PC-3 (cell line): Measurements from ENCODE around the gene NUTF2. TPM values are rescaled to one million over a fixed set of nuclear protein-coding genes. Genes with fewer than 3 reads are reported as not detected.
A peak's percentile ranks its signal among the peaks of the same experiment; 100 is the strongest.

Experiments
- ATAC-seq: fragments of 200-7000 bp; cut with Tn5 transposase; 2 replicates; pipeline ENCODE4 v1.9.1; 2020; ENCODE audit warnings: mild to moderate bottlenecking, moderate library complexity
- BruUV-seq: library from RNA; stranded (reverse); fragments of 400-500 nt; replicated peaks from 2 replicates; lab custom pipeline; 2021; lab: Mats Ljungman, UMichigan
- CTCF ChIA-PET: fragments of 300-600 bp; sonication (Branson Sonifier 250); formaldehyde crosslinking; loops from one replicate; lab custom pipeline; 2022; ENCODE audit warnings: antibody characterized with exemption; lab: Charles Lee
- POLR2A ChIA-PET: fragments of 300-600 bp; sonication (Branson Sonifier 250); formaldehyde crosslinking; loops from one replicate; lab custom pipeline; 2022; ENCODE audit warnings: antibody characterized with exemption; ENCODE audit not compliant: unreplicated experiment; lab: Charles Lee
- DNase-seq: peaks from one replicate; pipeline ENCODE4 v3.0.0-alpha.2; 2015
- H2AFZ ChIP-seq: fragments of 300-600 bp; sonication (generic); 2 replicates; pipeline ENCODE4 v1.6.0; 2016; ENCODE audit warnings: antibody characterized with exemption, low read length
- H3F3A ChIP-seq: fragments of 300-600 bp; sonication (generic); one replicate; pipeline ENCODE4 v1.6.0; 2017; ENCODE audit warnings: antibody characterized with exemption, low read length, control low read depth, mild to moderate bottlenecking; ENCODE audit not compliant: unreplicated experiment
- H3K27ac ChIP-seq: fragments of 300-600 bp; sonication (generic); 2 replicates; pipeline ENCODE4 v1.5.1; 2016; ENCODE audit warnings: mild to moderate bottlenecking, low read length
- H3K27me3 ChIP-seq: fragments of 300-600 bp; sonication (generic); 2 replicates; pipeline ENCODE4 v1.6.1; 2016; ENCODE audit warnings: low read length, mixed read lengths
- H3K36me3 ChIP-seq: fragments of 300-600 bp; sonication (generic); 2 replicates; pipeline ENCODE4 v1.6.1; 2016; ENCODE audit warnings: low read depth, mixed run types, low read length, mixed read lengths
- H3K4me1 ChIP-seq: fragments of 300-600 bp; sonication (generic); 2 replicates; pipeline ENCODE4 v1.5.1; 2016; ENCODE audit warnings: low read length; ENCODE audit not compliant: insufficient read depth
- H3K4me2 ChIP-seq: fragments of 300-600 bp; sonication (generic); 2 replicates; pipeline ENCODE4 v1.6.0; 2016; ENCODE audit warnings: low read length
- H3K4me3 ChIP-seq: fragments of 300-600 bp; sonication (generic); 2 replicates; pipeline ENCODE4 v1.5.1; 2016; ENCODE audit warnings: mild to moderate bottlenecking, low read length, mixed read lengths
- H3K79me2 ChIP-seq: fragments of 300-600 bp; sonication (generic); 2 replicates; pipeline ENCODE4 v1.6.1; 2017; ENCODE audit warnings: low read length, mixed read lengths
- H3K9ac ChIP-seq: fragments of 300-600 bp; sonication (generic); 2 replicates; pipeline ENCODE4 v1.6.0; 2016; ENCODE audit warnings: mild to moderate bottlenecking, low read length
- H3K9me2 ChIP-seq: fragments of 300-600 bp; sonication (generic); replicated peaks from 2 replicates; pipeline ENCODE4 v1.6.1; 2016; ENCODE audit warnings: mixed run types, low read length, mixed read lengths
- H3K9me3 ChIP-seq: fragments of 300-600 bp; sonication (generic); 2 replicates; pipeline ENCODE4 v1.6.1; 2016; ENCODE audit warnings: low read length, mixed read lengths
- H4K20me1 ChIP-seq: fragments of 300-600 bp; sonication (generic); 2 replicates; pipeline ENCODE4 v1.6.1; 2016; ENCODE audit warnings: low read length, mixed read lengths
- EZH2 ChIP-seq: fragments of 300-600 bp; sonication (generic); IDR thresholded peaks from one replicate; pipeline ENCODE4 v1.6.1; 2017; ENCODE audit warnings: antibody characterized with exemption, mild to moderate bottlenecking, low read length; ENCODE audit not compliant: unreplicated experiment
- EZH2phosphoT487 ChIP-seq: fragments of 300-600 bp; sonication (generic); IDR thresholded peaks from 2 replicates; pipeline ENCODE4 v1.6.1; 2018; ENCODE audit warnings: mild to moderate bottlenecking, antibody characterized with exemption, low read length, borderline replicate concordance
- intact Hi-C: fragments of 100-400 bp; cut with micrococcal nuclease; formaldehyde crosslinking; loops from 2 replicates; pipeline ENCODE4 v1.9.0; 2023
- total RNA-seq: library from RNA; depleted of rRNA; stranded (reverse); fragments of >200 nt; gene quantifications from 2 replicates; pipeline ENCODE4 v1.2.3, GENCODE V29; 2014
- TF ChIP-seq, protein P1 (sequence below): fragments of 300-600 bp; sonication (generic); conservative IDR thresholded peaks from 2 replicates; pipeline ENCODE4 v1.5.1; 2017; ENCODE audit warnings: antibody characterized with exemption, low read depth, mild to moderate bottlenecking, low read length

NUTF2 gene
- total RNA-seq, 1 experiment from 2014 or later, result 167 TPM

DNA sequence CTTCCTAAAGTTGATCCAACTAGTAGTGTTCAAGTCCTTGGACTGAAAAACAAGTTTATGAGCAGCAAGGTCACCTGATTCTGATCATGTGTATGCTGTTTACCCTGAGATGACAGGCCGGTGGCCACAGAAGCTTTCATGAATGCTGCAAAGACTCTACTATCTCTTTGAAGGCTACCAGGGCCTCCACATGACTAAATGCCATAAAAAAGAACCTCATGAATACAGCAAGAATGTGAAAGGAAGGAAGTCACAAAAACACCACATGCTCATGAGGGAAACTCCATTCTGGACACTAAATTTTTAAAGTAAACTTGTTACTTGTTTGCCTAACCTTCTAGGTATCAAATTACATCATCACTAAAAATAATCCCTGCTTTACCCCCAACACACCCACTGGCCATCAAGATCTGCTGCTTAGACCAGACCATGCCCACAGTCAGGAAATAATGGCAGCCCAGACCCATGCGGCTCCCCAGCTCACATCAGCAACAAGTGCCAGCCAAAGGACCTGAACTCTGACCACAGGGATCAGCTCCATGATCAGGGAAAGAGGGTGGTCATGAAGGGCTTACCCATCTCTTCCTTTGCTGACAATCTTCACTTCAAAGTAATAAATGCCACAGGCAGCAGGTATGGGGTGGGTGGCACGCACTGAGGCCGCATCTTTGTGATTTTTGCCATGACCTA lies 41.7 kb upstream of the NUTF2 start:
- no peaks in the 10 kb centered on the region for H3K27me3 ChIP-seq
- no peaks in the 10 kb centered on the region for H3K9me2 ChIP-seq
- no peaks in the 10 kb centered on the region for H3K9me3 ChIP-seq
- no peaks in the 10 kb centered on the region for H3F3A ChIP-seq
- peak overlapping the region; percentile 90 for H3K4me2 ChIP-seq
- no peak overlapping the region for H2AFZ ChIP-seq
- no peaks in the 10 kb centered on the region for H3K36me3 ChIP-seq
- no TSS peak for BruUV-seq
- POLR2A ChIA-PET, result no interaction called here
- peak; percentile 11 for DNase-seq
- H4K20me1 ChIP-seq, result no peaks in the 10 kb centered on the region
- TF ChIP-seq, protein P1, sequence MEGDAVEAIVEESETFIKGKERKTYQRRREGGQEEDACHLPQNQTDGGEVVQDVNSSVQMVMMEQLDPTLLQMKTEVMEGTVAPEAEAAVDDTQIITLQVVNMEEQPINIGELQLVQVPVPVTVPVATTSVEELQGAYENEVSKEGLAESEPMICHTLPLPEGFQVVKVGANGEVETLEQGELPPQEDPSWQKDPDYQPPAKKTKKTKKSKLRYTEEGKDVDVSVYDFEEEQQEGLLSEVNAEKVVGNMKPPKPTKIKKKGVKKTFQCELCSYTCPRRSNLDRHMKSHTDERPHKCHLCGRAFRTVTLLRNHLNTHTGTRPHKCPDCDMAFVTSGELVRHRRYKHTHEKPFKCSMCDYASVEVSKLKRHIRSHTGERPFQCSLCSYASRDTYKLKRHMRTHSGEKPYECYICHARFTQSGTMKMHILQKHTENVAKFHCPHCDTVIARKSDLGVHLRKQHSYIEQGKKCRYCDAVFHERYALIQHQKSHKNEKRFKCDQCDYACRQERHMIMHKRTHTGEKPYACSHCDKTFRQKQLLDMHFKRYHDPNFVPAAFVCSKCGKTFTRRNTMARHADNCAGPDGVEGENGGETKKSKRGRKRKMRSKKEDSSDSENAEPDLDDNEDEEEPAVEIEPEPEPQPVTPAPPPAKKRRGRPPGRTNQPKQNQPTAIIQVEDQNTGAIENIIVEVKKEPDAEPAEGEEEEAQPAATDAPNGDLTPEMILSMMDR, result no peak
- TF ChIP-seq EZH2 (no peak), EZH2phosphoT487 (no peak)
- intact Hi-C loops, result loop anchor here (1.0 to 5.0 kb wide), 2 partner anchors 83 to 127 kb away; no protein-coding TSS in a partner anchor
- H3K9ac ChIP-seq, result peak overlapping the region; percentile 90
- CTCF ChIA-PET, result no interaction called here
- no peak for ATAC-seq
- H3K4me1 ChIP-seq, result peaks cover 10% of the 10 kb centered on the region
- peak overlapping the region; percentile 99 for H3K4me3 ChIP-seq
- peaks cover 59% of the 10 kb centered on the region for H3K79me2 ChIP-seq
- H3K27ac ChIP-seq, result no peak overlapping the region

DNA sequence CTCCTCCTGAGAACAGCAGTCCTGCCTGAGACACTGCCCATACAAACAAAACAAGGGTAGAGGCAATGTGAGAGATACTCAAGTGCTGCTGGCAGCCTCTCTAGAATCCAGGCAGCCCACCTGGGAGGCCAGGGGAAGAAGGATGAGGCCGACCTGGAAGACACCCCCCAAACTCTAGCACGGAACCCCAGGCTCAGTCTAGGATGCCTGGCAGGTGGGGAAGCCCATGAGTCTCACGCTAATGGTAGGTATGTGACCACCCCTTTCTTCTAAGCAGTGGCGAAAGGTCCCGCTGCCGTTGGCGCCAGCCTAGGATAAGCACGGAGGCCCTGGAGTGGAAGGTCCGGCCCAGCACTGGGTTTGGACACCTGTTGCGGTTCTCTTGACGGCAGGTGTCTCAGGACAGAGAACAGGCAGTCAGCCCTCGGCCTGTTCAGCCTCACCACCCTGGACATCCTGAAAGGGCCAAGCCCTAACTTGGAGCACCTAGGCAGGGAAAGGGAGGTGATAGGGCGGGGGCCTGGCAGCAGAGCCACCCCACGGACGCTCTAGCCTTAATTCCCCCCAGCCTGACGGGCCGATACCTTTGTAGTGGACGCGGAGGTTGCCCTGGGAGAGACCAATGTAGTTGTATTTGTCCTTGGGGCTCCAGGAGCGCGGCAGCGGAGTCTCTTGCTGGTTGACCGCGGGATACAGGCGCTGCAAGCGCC lies 40.9 kb upstream of the NUTF2 start:
- H3K4me3 ChIP-seq, result peak overlapping the region; percentile 99
- H3K79me2 ChIP-seq, result peaks cover 51% of the 10 kb centered on the region

More for the DNA sequence above, 40.9 kb upstream of the NUTF2 start:
- intact Hi-C loops, result loop anchor here (1.0 to 5.0 kb wide), 2 partner anchors 84 to 128 kb away; no protein-coding TSS in a partner anchor
- H3K4me2 ChIP-seq, result peak overlapping the region; percentile 90
- DNase-seq (no peak), ATAC-seq (peak; percentile 4)
- peak overlapping the region; percentile 89 for H2AFZ ChIP-seq
- H4K20me1 ChIP-seq, result no peaks in the 10 kb centered on the region
- peaks cover 10% of the 10 kb centered on the region for H3K4me1 ChIP-seq
- H3F3A ChIP-seq, result no peaks in the 10 kb centered on the region
- CTCF ChIA-PET, result interaction anchor here (1.2 kb wide), 2 partner anchors 11 to 133 kb away, joined by 5 to 6 read pairs; no protein-coding TSS in a partner anchor
- TF ChIP-seq EZH2phosphoT487, result no peak
- no peak for TF ChIP-seq EZH2
- TF ChIP-seq, protein P1, result no peak
- H3K9me2 ChIP-seq, result no peaks in the 10 kb centered on the region
- H3K9me3 ChIP-seq, result no peaks in the 10 kb centered on the region
- H3K27ac ChIP-seq, result no peak overlapping the region
- peak overlapping the region; percentile 90 for H3K9ac ChIP-seq
- H3K27me3 ChIP-seq, result no peaks in the 10 kb centered on the region
- no peaks in the 10 kb centered on the region for H3K36me3 ChIP-seq
- POLR2A ChIA-PET, result no interaction called here
- TSS peak; percentile 47 for BruUV-seq
